HCT116 (cell line): Measurements from ENCODE around the gene HPN. TPM values are rescaled to one million over a fixed set of nuclear protein-coding genes. Genes with fewer than 3 reads are reported as not detected.

ENCODE experiments used
- ATAC-seq: fragments of 200-7000 bp; cut with Tn5 transposase; 2 replicates; pipeline ENCODE4 v1.9.1; 2020; ENCODE audit warnings: mild to moderate bottlenecking, moderate library complexity
- BruUV-seq: library from RNA; stranded (reverse); fragments of 400-500 nt; replicated peaks from 2 replicates; lab custom pipeline; 2021; lab: Mats Ljungman, UMichigan
- CTCF ChIA-PET: fragments of 300-600 bp; sonication (Branson Sonifier 250); formaldehyde crosslinking; loops from one replicate; lab custom pipeline; 2021; ENCODE audit warnings: antibody characterized with exemption; lab: Charles Lee
- POLR2A ChIA-PET: fragments of 300-600, 350-600 bp; sonication (Branson Sonifier 250); formaldehyde crosslinking; loops from one replicate; lab custom pipeline; 2021; ENCODE audit warnings: antibody characterized with exemption; lab: Charles Lee
- RAD21 ChIA-PET, 2 experiments: fragments of 300-600 bp; sonication (Branson Sonifier 250); formaldehyde crosslinking; loops; one replicate each; lab custom pipeline; 2023; ENCODE audit warnings: low total read pairs in 2 of 2; ENCODE audit not compliant: uncharacterized antibody in 2 of 2, unreplicated experiment in 2 of 2, low non-redundant PET in 1 of 2; lab: Charles Lee
- DNase-seq: peaks from one replicate; pipeline ENCODE4 v3.0.0-alpha.2; 2010; ENCODE audit warnings: low read depth, low spot score
- H2AFZ ChIP-seq: fragments of 200-600 bp; shearing (Covaris generic), sonication (generic); 2 replicates; pipeline ENCODE4 v1.6.1; 2017; ENCODE audit warnings: low read depth, mixed run types, mixed read lengths, antibody characterized with exemption, low read length; ENCODE audit not compliant: poor library complexity, severe bottlenecking
- H3K27ac ChIP-seq: 2 replicates; pipeline ENCODE4 v1.5.1; 2012; ENCODE audit warnings: low read depth, low read length
- H3K27me3 ChIP-seq: fragments of 200-600 bp; sonication (generic); 2 replicates; pipeline ENCODE4 v1.6.1; 2016; ENCODE audit warnings: mixed run types, low read length, mixed read lengths; ENCODE audit not compliant: insufficient read depth
- H3K36me3 ChIP-seq, 2 experiments: fragments of 200-500 bp in 1 of 2; fragments of 200-600 bp in 1 of 2; sonication (Bioruptor generic) in 1 of 2; sonication (generic) in 1 of 2; 2 replicates each; pipeline versions ENCODE4 v1.5.1 to v1.6.1; 2014 to 2016; ENCODE audit warnings: low read length in 2 of 2, inconsistent platforms in 1 of 2, mixed read lengths in 1 of 2, mixed run types in 1 of 2; ENCODE audit not compliant: insufficient read depth in 2 of 2, control insufficient read depth in 1 of 2
- H3K4me1 ChIP-seq, 2 experiments: fragments of 200-600 bp in 1 of 2; sonication (generic) in 1 of 2; 2 replicates each; pipeline versions ENCODE4 v1.5.1 to v1.6.1; 2012 to 2017; ENCODE audit warnings: low read length in 2 of 2, inconsistent platforms in 1 of 2, mild to moderate bottlenecking in 1 of 2, mixed read lengths in 1 of 2, mixed run types in 1 of 2, moderate library complexity in 1 of 2; ENCODE audit not compliant: insufficient read depth in 2 of 2, control insufficient read depth in 1 of 2
- H3K4me2 ChIP-seq: fragments of 200-600 bp; sonication (generic); 2 replicates; pipeline ENCODE4 v1.6.1; 2017; ENCODE audit warnings: mixed run types, low read length, mixed read lengths
- H3K4me3 ChIP-seq, 2 experiments: fragments of 200-600 bp in 1 of 2; sonication (generic) in 1 of 2; replicated peaks in 1 of 2; 2 replicates each; pipeline ENCODE4 v1.5.1; 2011 to 2016; ENCODE audit warnings: low read length in 2 of 2, control low read depth in 1 of 2, low read depth in 1 of 2, mild to moderate bottlenecking in 1 of 2, mixed read lengths in 1 of 2, mixed run types in 1 of 2
- H3K79me2 ChIP-seq: fragments of 200-600 bp; sonication (generic); 2 replicates; pipeline ENCODE4 v1.6.1; 2017; ENCODE audit warnings: mild to moderate bottlenecking, mixed run types, low read length, moderate library complexity, mixed read lengths; ENCODE audit not compliant: insufficient read depth
- H3K9ac ChIP-seq: fragments of 200-600 bp; sonication (generic); 2 replicates; pipeline ENCODE4 v1.6.1; 2016; ENCODE audit warnings: low read length, mixed read lengths
- H3K9me2 ChIP-seq: fragments of 200-600 bp; sonication (generic), shearing (Covaris generic); 2 replicates; pipeline ENCODE4 v1.6.1; 2017; ENCODE audit warnings: mixed run types, mild to moderate bottlenecking, moderate library complexity; ENCODE audit not compliant: insufficient read depth
- H3K9me3 ChIP-seq, 2 experiments: fragments of 200-500 bp in 1 of 2; fragments of 200-600 bp in 1 of 2; sonication (Bioruptor generic) in 1 of 2; sonication (generic) in 1 of 2; 2 replicates each; pipeline ENCODE4 v1.6.1; 2014 to 2017; ENCODE audit warnings: low read length in 2 of 2, mixed read lengths in 2 of 2, inconsistent platforms in 1 of 2, low read depth in 1 of 2, mild to moderate bottlenecking in 1 of 2, mixed run types in 1 of 2, moderate library complexity in 1 of 2; ENCODE audit not compliant: control insufficient read depth in 1 of 2, insufficient read depth in 1 of 2
- H4K20me1 ChIP-seq: fragments of 200-600 bp; sonication (generic), shearing (Covaris generic); 2 replicates; pipeline ENCODE4 v1.6.1; 2017; ENCODE audit warnings: mixed run types, mild to moderate bottlenecking, moderate library complexity; ENCODE audit not compliant: insufficient read depth
- EGR1 ChIP-seq: IDR thresholded peaks from 2 replicates; pipeline ENCODE4 v1.6.1; 2012; ENCODE audit warnings: low read depth
- ELF1 ChIP-seq: IDR thresholded peaks from 2 replicates; pipeline ENCODE4 v1.6.1; 2012; ENCODE audit warnings: low read depth, borderline replicate concordance
- POLR2AphosphoS5 ChIP-seq: IDR thresholded peaks from 2 replicates; pipeline ENCODE4 v1.6.1; 2011; ENCODE audit warnings: mild to moderate bottlenecking, low read depth, low read length, moderate library complexity
- RAD21 ChIP-seq: IDR thresholded peaks from 2 replicates; pipeline ENCODE4 v1.6.1; 2012; ENCODE audit warnings: low read depth, mild to moderate bottlenecking
- REST ChIP-seq: IDR thresholded peaks from 2 replicates; pipeline ENCODE4 v1.6.1; 2012; ENCODE audit warnings: low read depth
- SRF ChIP-seq: IDR thresholded peaks from 2 replicates; pipeline ENCODE4 v1.6.1; 2012; ENCODE audit warnings: low read depth
- ZBTB33 ChIP-seq: IDR thresholded peaks from 2 replicates; pipeline ENCODE4 v1.6.1; 2011; ENCODE audit warnings: mild to moderate bottlenecking, low read length, moderate library complexity; ENCODE audit not compliant: insufficient replicate concordance; ENCODE audit errors: extremely low read depth
- ZFX ChIP-seq: fragments of 450-650 bp; IDR thresholded peaks from 2 replicates; pipeline ENCODE4 v1.6.1; 2017
- intact Hi-C: fragments of 100-400 bp; cut with micrococcal nuclease; formaldehyde crosslinking; loops from 2 replicates; pipeline ENCODE4 v1.10.0; 2022
- total RNA-seq: library from RNA; stranded (reverse); gene quantifications from one replicate; pipeline ENCODE4 v1.2.1, GENCODE V29; 2021; ENCODE audit not compliant: unreplicated experiment

Gene HPN
- total RNA-seq, 1 experiment from 2014 or later: 0.32 TPM

GRCh38 chr19:35115177-35115951, 73.8 kb downstream of the HPN start, which contains the start of gene FXYD3:
Gene FXYD3, plus strand, starts transcription at chr19:35115823. Its CDS starts 3,554 bp downstream, at chr19:35119377.
- Histone ChIP-seq H4K20me1 (no peaks in the 10 kb centered on the region), H3K36me3 (no peaks in the 10 kb centered on the region), H3K4me2 (peak within 1 kb of the TSS; percentile 81), H3K79me2 (no peaks in the 10 kb centered on the region), H3K4me1 (peaks cover 16 to 37% of the 10 kb centered on the region in 2 experiments), H2AFZ (peak within 1 kb of the TSS; percentile 85), H3K27me3 (no peaks in the 10 kb centered on the region), H3K9me3 (no peaks in the 10 kb centered on the region), H3K9me2 (no peaks in the 10 kb centered on the region), H3K9ac (peak within 1 kb of the TSS; percentile 48), H3K4me3 (peak within 1 kb of the TSS; percentile 38 to 54), H3K27ac (peak within 1 kb of the TSS; percentile 25; the same call in 1 of the 2 replicates)
- no peak for DNase-seq
- POLR2A ChIA-PET: no interaction called here
- no peak for ATAC-seq
- RAD21 ChIA-PET: interaction anchor here in 1 of 2 experiments (1.3 kb wide), 1 partner anchor 26 kb away, joined by 5 read pairs; no protein-coding TSS in a partner anchor
- BruUV-seq: no TSS peak
- no peak for TF ChIP-seq RAD21
- TF ChIP-seq ELF1: no peak
- no peak for TF ChIP-seq ZBTB33
- no peak for TF ChIP-seq REST
- TF ChIP-seq POLR2AphosphoS5: no peak
- no peak for TF ChIP-seq EGR1
- TF ChIP-seq SRF: no peak
- no peak for TF ChIP-seq ZFX
- intact Hi-C loops: no loop called here
- CTCF ChIA-PET: interaction anchor here (0.7 to 2.3 kb wide), 7 partner anchors 9 to 49 kb away, joined by 3 to 11 read pairs (median 5); partner anchors contain the start of gene LGI4

Other genes starting within 250 kb of the HPN start
- 4.1 TPM for gene ZNF30, start 114.8 kb upstream of the HPN start, total RNA-seq
- gene ZNF792, start 77.5 kb upstream of the HPN start, total RNA-seq: 3.6 TPM
- gene GRAMD1A, start 41.4 kb upstream of the HPN start, total RNA-seq: 75.4 TPM
- gene SCN1B, start 11.3 kb upstream of the HPN start, total RNA-seq: 6.6 TPM
- 17.4 TPM for gene FXYD3, start 74.1 kb downstream of the HPN start, total RNA-seq
- gene LGI4, start 93.3 kb downstream of the HPN start, total RNA-seq: 0.32 TPM
- gene FXYD1, start 97.1 kb downstream of the HPN start, total RNA-seq: 7.8 TPM
- 0.71 TPM for gene FXYD7, start 101.5 kb downstream of the HPN start, total RNA-seq
- gene FXYD5, start 113.0 kb downstream of the HPN start, total RNA-seq: 123 TPM
- gene FAM187B, start 187.0 kb downstream of the HPN start, total RNA-seq: not detected
- gene LSR, start 207.3 kb downstream of the HPN start, total RNA-seq: 211 TPM
- 98.4 TPM for gene USF2, start 227.2 kb downstream of the HPN start, total RNA-seq
- not detected for gene HAMP, start 240.8 kb downstream of the HPN start, total RNA-seq